ENCODE data around the gene CHD2. TPM values are rescaled to one million over a fixed set of nuclear protein-coding genes. Genes with fewer than 3 reads are reported as not detected.

Gene CHD2
- total and polyA plus RNA-seq, 4 donors: 13.9 to 90.2 (median 49.4) TPM

- Histone ChIP-seq H3K27ac (ENCODE audit: low read depth in 1 of 2, low read length in 2 of 2) (no peak overlapping the region), H3K4me3 (ENCODE audit: low read depth in 1 of 3, low read length in 3 of 3) (no peak overlapping the region), H3K9me3 (ENCODE audit: control insufficient read depth in 4 of 4, low read length in 3 of 4) (no peaks in the 10 kb centered on the region), H3K27me3 (ENCODE audit: control insufficient read depth in 4 of 4, insufficient read depth in 4 of 4, low read length in 3 of 4) (no peaks in the 10 kb centered on the region), H3K9ac (ENCODE audit: low read depth in 1 of 2, low read length in 2 of 2) (peak overlapping the region in 1 of 2 donors; percentile 7), H3K4me1 (ENCODE audit: control insufficient read depth in 4 of 4, insufficient read depth in 4 of 4, low read length in 3 of 4) (peaks cover 0 to 33% (median 4%) of the 10 kb centered on the region in 4 donors), H3K36me3 (ENCODE audit: control insufficient read depth in 4 of 4, insufficient read depth in 3 of 4, low read depth in 1 of 4, low read length in 3 of 4) (peaks cover 0 to 45% (median 30%) of the 10 kb centered on the region in 4 donors)
- DNase-seq (ENCODE audit: low spot score): no peak
- WGBS: 65% methylated on average over 3 of the region's 3 CpGs
- no peak for TF ChIP-seq TAF1 (conservative IDR thresholded peaks at IDR 0.05)
- TF ChIP-seq CTCF (IDR thresholded peaks at IDR 0.05; ENCODE audit: low read depth, low read length, missing input control): no peak
- TF ChIP-seq, protein P1, sequence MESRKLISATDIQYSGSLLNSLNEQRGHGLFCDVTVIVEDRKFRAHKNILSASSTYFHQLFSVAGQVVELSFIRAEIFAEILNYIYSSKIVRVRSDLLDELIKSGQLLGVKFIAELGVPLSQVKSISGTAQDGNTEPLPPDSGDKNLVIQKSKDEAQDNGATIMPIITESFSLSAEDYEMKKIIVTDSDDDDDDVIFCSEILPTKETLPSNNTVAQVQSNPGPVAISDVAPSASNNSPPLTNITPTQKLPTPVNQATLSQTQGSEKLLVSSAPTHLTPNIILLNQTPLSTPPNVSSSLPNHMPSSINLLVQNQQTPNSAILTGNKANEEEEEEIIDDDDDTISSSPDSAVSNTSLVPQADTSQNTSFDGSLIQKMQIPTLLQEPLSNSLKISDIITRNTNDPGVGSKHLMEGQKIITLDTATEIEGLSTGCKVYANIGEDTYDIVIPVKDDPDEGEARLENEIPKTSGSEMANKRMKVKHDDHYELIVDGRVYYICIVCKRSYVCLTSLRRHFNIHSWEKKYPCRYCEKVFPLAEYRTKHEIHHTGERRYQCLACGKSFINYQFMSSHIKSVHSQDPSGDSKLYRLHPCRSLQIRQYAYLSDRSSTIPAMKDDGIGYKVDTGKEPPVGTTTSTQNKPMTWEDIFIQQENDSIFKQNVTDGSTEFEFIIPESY (IDR thresholded peaks at IDR 0.05): no peak
- TF ChIP-seq EGR1 (IDR thresholded peaks at IDR 0.05; ENCODE audit: low read depth in 2 of 2): no peak
- TF ChIP-seq SP1 (IDR thresholded peaks at IDR 0.05): no peak
- TF ChIP-seq NR2F2 (IDR thresholded peaks at IDR 0.05): no peak
- TF ChIP-seq RAD21 (IDR thresholded peaks at IDR 0.05): no peak
- no peak for TF ChIP-seq RXRA (IDR thresholded peaks at IDR 0.05)
- no peak for TF ChIP-seq JUND (IDR thresholded peaks at IDR 0.05)
- TF ChIP-seq, protein P2, sequence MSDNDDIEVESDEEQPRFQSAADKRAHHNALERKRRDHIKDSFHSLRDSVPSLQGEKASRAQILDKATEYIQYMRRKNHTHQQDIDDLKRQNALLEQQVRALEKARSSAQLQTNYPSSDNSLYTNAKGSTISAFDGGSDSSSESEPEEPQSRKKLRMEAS (IDR thresholded peaks at IDR 0.05): no peak
- TF ChIP-seq REST (IDR thresholded peaks at IDR 0.05): no peak
- TF ChIP-seq ATF3 (IDR thresholded peaks at IDR 0.05): no peak
- no peak for TF ChIP-seq HNF4A (conservative IDR thresholded peaks at IDR 0.05)
- no peak for TF ChIP-seq YY1 (IDR thresholded peaks at IDR 0.05)
- no peak for TF ChIP-seq HNF4G (IDR thresholded peaks at IDR 0.05)
- no peak for TF ChIP-seq GABPA (IDR thresholded peaks at IDR 0.05 in 1 of 2, conservative IDR thresholded peaks at IDR 0.05 in 1 of 2)
- TF ChIP-seq FOXA2 (IDR thresholded peaks at IDR 0.05): no peak
- TF ChIP-seq FOXA1 (IDR thresholded peaks at IDR 0.05): no peak
Measured at GRCh38 chr15:92887869-92888268, 12.3 kb upstream of the CHD2 start.
